NB4 (cell line): Measurements from ENCODE around the gene TTC29.

ENCODE experiments used
- MAX ChIP-seq: IDR thresholded peaks from 2 replicates; pipeline ENCODE4 v1.6.1; 2011; ENCODE audit warnings: low read depth, low read length
- TF ChIP-seq, protein P1 (sequence below): IDR thresholded peaks from one replicate; pipeline ENCODE4 v1.5.1; 2012; ENCODE audit warnings: low read depth, low read length

GRCh38 chr4:146916479-146917076 lies 29.1 kb downstream of the TTC29 start:
- TF ChIP-seq, protein P1, sequence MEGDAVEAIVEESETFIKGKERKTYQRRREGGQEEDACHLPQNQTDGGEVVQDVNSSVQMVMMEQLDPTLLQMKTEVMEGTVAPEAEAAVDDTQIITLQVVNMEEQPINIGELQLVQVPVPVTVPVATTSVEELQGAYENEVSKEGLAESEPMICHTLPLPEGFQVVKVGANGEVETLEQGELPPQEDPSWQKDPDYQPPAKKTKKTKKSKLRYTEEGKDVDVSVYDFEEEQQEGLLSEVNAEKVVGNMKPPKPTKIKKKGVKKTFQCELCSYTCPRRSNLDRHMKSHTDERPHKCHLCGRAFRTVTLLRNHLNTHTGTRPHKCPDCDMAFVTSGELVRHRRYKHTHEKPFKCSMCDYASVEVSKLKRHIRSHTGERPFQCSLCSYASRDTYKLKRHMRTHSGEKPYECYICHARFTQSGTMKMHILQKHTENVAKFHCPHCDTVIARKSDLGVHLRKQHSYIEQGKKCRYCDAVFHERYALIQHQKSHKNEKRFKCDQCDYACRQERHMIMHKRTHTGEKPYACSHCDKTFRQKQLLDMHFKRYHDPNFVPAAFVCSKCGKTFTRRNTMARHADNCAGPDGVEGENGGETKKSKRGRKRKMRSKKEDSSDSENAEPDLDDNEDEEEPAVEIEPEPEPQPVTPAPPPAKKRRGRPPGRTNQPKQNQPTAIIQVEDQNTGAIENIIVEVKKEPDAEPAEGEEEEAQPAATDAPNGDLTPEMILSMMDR = peak; percentile 50
- no peak for TF ChIP-seq MAX
